IPS-NIHi11 (cell line): ENCODE measurements around the gene AGTPBP1.
"Not testable (repeated sequence)": the region's sequence is repeated elsewhere in the genome, so short reads cannot be mapped to it uniquely, and the experiment has no call there.

Source experiments
- DNase-seq: peaks from one replicate; pipeline ENCODE4 v3.0.0; 2012; ENCODE audit warnings: mixed read lengths, low spot score

AGTPBP1 gene

GRCh38 chr9:85741875-85742596, at the start of gene AGTPBP1:
Gene AGTPBP1, minus strand, starts transcription at chr9:85741954. Its CDS starts 29,421 bp downstream, at chr9:85712533.
- DNase-seq: peak; percentile 93

DNA sequence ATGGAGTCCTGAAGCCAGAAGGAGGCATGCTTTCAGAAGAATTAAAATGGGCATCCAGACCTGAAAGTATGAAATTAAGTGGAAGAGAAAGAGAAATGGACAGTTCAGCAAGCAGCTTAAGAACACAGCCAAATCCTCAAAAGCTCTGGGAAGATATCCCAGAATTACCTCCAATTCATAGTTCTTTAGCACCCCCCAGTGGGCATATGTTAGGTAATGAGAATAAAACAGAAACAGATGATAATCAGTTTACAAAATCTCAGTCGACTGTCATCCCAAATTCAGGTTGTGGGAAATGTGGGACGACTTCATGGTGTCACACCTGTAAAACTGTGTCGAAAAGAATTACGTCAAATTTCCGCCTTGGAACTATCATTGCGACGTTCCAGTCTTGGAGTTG, 44.4 kb upstream of the AGTPBP1 start:
- DNase-seq: not testable (repeated sequence)

DNA sequence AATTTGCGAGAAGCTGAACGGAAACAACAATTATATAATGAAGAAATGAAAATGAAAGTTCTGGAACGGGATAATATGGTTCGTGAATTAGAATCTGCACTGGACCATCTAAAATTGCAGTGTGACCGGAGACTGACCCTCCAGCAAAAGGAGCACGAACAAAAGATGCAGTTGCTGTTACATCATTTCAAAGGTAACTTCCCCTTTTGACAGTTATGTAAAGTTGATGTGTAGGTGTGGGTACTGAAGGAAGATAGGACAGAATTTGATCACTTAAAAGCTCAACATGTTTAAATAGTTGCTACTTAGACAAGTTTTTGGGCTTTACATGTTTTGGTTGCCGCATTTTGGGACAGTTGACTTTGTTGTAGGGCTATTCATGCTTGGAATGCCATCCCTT, 32.1 kb upstream of the AGTPBP1 start:
- DNase-seq: not testable (repeated sequence)

DNA sequence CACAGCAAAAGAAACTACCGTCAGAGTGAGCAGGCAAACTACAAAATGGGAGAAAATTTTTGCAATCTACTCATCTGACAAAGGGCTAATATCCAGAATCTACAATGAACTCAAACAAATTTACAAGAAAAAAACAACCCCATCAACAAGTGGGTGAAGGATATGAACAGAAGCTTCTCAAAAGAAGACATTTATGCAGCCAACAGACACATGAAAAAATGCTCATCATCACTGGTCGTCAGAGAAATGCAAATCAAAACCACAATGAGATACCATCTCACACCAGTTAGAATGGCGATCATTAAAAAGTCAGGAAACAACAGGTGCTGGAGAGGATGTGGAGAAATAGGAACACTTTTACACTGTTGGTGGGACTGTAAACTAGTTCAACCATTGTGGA, 20.0 kb upstream of the AGTPBP1 start:
- not testable (repeated sequence) for DNase-seq

DNA sequence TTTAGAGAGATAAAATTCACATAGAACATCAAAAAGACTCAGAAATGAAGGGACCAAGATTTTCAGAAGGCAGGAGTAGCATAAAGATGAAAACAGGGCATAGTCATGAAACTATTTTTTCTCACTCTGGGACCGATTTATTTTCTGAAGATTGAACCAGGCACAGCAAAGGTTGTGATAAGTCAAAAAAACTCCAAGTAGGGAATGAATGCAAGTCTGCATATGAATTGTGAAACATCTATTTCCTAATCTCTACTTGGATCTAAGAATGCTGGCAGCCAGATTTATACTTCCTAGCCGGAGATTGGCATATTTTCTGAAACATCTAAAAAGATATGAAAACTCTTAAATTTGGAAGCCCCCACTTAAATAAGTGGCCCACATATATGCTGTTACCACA, 16.0 kb upstream of the AGTPBP1 start:
- DNase-seq: not testable (repeated sequence)

GRCh38 chr9:85756216-85756615, 14.5 kb upstream of the AGTPBP1 start:
- DNase-seq: not testable (repeated sequence)

DNA sequence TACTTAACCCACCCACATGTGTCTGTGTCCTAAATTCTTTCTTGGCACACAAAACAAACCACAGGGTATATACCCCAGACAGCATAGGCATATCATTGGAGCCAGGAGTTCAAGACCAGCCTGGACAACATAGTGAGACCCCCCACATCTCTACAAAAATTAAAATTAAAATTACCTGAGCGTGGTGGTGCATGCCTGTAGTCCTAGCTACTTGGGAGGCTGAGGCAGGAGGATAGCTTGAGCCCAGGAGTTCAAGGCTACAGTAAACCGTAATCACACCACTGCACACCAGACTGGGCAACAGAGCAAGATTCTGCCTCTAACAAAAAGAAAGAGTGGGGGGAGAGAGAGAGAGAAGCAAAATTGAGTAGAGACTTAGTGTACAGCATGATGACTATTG, 4.6 kb upstream of the AGTPBP1 start:
- DNase-seq: no peak

GRCh38 chr9:85745203-85745602, 3.4 kb upstream of the AGTPBP1 start:
- no peak for DNase-seq

- no peak for DNase-seq
Observed at GRCh38 chr9:85744480-85744879, 2.7 kb upstream of the AGTPBP1 start.

DNA sequence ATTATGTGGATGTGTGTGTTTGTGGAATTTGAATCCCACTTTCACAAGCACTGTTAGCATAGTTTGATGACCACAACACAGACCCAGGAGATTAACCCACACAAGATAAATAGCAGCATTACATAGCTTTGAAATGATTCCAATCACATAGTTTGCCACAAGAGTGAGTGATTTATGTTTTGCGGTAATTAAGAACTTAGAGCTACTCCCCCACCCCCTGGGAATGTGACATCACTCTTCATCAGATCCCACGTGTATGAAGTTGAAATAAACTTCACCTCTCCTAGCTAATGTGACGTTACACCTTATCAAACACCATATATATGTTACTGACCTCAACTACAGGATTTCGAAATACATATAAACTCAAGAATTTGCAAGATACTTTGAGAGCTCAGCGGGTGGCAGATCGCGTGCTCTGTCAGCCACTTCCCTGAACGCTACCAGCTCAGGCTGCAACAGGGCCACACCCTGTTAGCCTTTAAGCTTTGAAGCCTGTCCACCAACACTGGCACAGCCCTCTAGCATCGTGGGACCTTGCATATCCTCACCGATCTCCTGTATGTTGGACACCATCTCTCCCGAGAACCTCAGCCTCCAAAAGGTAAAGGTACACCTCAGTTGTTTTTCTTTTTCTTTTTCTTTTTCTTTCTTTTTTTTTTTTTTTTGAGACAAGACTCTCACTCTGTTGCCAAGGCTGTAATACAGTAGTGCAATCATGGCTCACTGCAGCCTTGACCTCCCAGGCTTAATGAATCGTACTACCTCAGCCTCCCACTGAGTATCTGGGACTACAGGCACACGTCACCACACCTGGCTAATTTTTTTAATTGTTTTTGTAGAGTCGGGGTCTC, 1.7 kb upstream of the AGTPBP1 start:
- DNase-seq: peak; percentile 13

DNA sequence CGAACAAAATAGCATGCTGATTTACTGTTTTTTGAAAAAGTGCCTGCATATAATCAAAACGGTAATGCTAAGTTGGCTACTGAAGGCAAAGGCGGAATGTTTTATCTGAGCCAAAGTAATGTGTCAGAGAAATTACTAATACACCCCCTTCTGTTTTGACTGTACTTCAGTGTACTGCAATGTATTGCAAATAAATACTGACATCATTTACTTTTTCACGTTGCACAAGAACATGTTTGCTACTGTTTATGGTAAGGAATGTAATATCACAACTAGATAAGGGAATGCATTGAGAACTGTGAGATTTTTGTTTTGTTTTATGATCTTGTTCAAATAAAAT, 813 bp upstream of the AGTPBP1 start:
- DNase-seq: no peak

- peak; percentile 60 for DNase-seq
Observed at GRCh38 chr9:85741095-85741874, 469 bp downstream of the AGTPBP1 start.

DNA sequence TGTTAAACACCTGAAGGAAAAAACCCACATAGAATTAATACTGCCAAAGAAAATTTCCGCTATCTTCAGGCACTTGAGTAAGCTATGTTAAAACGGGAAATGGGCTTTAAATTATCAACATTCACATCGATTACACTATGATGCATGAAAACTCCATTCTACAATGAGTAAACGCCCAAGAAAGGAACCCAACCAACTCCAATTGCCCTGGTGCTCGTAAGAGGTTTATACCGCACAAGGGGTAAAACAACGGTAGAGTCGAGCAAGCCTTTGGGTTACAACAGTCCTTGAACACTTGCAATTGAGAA, 1.0 kb downstream of the AGTPBP1 start:
- no peak for DNase-seq

- DNase-seq: no peak
Observed at GRCh38 chr9:85738509-85738908, 3.2 kb downstream of the AGTPBP1 start.

GRCh38 chr9:85737671-85738070, 4.1 kb downstream of the AGTPBP1 start:
- no peak for DNase-seq

GRCh38 chr9:85730916-85731630, 10.7 kb downstream of the AGTPBP1 start:
- no peak for DNase-seq

DNA sequence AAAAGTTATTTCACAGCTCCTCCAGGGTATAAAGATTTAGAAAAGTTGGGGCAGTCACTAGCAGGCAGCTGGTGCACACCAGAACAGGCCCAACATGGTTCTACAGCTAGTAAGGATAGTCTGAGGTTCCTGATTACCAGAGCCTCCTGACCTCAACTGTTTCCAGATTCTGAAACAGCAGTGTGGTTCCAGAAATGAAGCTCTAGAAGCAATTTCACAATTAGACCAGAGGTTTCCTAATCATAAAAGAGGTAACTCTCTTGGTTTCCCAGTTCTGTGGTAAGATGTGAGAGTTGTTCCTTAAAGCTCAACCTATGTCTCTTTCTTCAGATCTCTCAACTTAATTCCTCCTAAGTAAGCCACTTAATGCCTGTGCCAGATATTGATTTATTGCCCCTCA, 11.9 kb downstream of the AGTPBP1 start:
- no peak for DNase-seq

DNA sequence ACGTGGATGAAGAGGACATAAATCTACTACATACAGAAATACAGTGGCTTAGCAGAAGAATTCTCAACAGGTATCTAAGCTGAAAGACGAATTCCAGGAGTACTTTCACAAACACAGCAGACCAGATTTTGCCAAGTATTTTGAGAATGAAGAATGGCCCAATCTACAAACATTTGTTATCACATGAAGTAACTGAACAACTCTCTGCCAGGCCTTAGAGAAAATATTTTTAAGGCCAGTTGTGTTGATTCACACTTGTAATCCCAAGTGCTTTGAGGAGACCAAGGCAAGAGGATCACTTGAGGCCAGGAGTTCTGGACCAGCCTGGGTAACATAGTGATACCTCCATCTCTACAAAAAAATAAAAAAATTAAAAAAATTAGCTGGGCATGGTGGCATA, 14.3 kb downstream of the AGTPBP1 start:
- no peak for DNase-seq

GRCh38 chr9:85726737-85727136, 15.0 kb downstream of the AGTPBP1 start:
- DNase-seq: no peak

DNA sequence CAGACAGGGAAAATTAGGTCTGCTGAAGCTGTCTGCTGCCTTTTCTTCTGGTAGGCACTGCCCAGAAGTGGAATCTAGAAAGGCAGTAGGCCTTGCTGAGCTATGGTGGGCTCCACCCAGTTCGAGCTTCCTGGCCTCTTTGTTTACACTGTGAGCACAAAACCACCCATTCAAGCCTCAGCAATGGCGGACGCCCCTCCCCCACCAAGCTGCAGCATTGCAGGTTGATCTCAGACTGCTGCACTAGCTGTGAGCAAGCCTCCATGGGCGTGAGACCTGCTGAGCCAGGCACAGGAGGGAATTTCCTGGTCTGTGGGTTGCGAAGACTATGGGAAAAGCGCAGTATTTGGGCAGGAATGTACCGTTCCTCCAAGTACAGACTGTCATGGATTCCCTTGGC, 18.5 kb downstream of the AGTPBP1 start:
- no peak for DNase-seq

DNA sequence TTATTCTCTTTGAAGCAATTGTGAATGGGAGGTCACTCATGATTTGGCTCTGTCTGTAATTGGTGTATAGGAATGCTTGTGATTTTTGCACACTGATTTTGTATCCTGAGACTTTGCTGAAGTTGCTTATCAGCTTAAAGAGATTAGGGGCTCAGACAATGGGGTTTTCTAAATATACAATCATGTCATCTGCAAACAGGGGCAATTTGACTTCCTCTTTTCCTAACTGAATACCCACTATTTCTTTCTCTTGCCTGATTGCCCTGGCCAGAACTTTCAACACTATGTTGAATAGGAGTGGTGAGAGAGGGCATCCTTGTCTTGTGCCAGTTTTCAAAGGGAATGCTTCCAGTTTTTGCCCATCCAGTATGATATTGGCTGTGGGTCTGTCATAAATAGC, 22.3 kb downstream of the AGTPBP1 start:
- not testable (repeated sequence) for DNase-seq

DNA sequence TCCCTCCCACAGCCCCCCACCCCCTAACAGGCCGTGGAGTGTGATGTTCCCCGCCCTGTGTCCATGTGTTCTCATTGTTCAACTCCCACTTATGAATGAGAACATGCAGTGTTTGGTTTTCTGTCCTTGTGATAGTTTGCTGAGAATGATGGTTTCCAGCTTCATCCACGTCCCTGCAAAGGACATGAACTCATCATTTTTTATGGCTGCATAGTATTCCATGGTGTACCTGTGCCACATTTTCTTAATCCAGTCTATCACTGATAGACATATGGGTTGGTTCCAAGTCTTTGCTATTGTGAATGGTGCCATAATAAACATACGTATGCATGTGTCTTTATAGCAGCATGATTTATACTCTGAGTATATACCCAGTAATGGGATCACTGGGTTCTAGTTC, 23.9 kb downstream of the AGTPBP1 start:
- not testable (repeated sequence) for DNase-seq
